Liver (tissue), 9 donors: ENCODE results near the gene AP5B1. TPM values are rescaled to one million over a fixed set of nuclear protein-coding genes. Genes with fewer than 3 reads are reported as not detected.

Experiments used
- DNase-seq: peaks from one replicate; pipeline ENCODE4 v3.0.0-alpha.2; 2017; ENCODE audit warnings: low spot score
- H3K27ac ChIP-seq, 2 donors: one replicate each; pipeline ENCODE4 v1.7.0; 2013; ENCODE audit warnings: inconsistent platforms in 2 of 2, low read length in 2 of 2, control low read depth in 1 of 2, low read depth in 1 of 2, mild to moderate bottlenecking in 1 of 2
- H3K27me3 ChIP-seq, 4 donors: one replicate each; pipeline versions ENCODE4 v1.6.1 to v1.7.0; 2013; ENCODE audit warnings: low read length in 3 of 4, inconsistent platforms in 1 of 4, mild to moderate bottlenecking in 1 of 4, moderate library complexity in 1 of 4; ENCODE audit not compliant: control insufficient read depth in 4 of 4, insufficient read depth in 4 of 4
- H3K36me3 ChIP-seq, 4 donors: one replicate each; pipeline versions ENCODE4 v1.6.1 to v1.7.0; 2013; ENCODE audit warnings: low read length in 3 of 4, mild to moderate bottlenecking in 3 of 4, low read depth in 1 of 4, moderate library complexity in 1 of 4; ENCODE audit not compliant: control insufficient read depth in 4 of 4, insufficient read depth in 3 of 4
- H3K4me1 ChIP-seq, 4 donors: one replicate each; pipeline versions ENCODE4 v1.6.1 to v1.7.0; 2013; ENCODE audit warnings: low read length in 3 of 4, mild to moderate bottlenecking in 3 of 4, moderate library complexity in 1 of 4; ENCODE audit not compliant: control insufficient read depth in 4 of 4, insufficient read depth in 4 of 4
- H3K4me3 ChIP-seq, 3 donors: one replicate each; pipeline versions ENCODE4 v1.6.1 to v1.7.0; 2013; ENCODE audit warnings: low read length in 3 of 3, control low read depth in 1 of 3, low read depth in 1 of 3, mild to moderate bottlenecking in 1 of 3
- H3K9ac ChIP-seq, 2 donors: one replicate each; pipeline ENCODE4 v1.7.0; 2013; ENCODE audit warnings: low read length in 2 of 2, mild to moderate bottlenecking in 2 of 2, moderate library complexity in 2 of 2, control low read depth in 1 of 2, low read depth in 1 of 2
- H3K9me3 ChIP-seq, 4 donors: one replicate each; pipeline versions ENCODE4 v1.6.1 to v1.7.0; 2013; ENCODE audit warnings: low read length in 3 of 4; ENCODE audit not compliant: control insufficient read depth in 4 of 4
- EGR1 ChIP-seq, 2 donors: IDR thresholded peaks; 2 replicates each; pipeline ENCODE4 v1.6.1; 2016 to 2018; ENCODE audit warnings: antibody characterized with exemption in 2 of 2, low read depth in 2 of 2
- FOXA1 ChIP-seq: IDR thresholded peaks from 2 replicates; pipeline ENCODE4 v1.6.1; 2016; ENCODE audit warnings: antibody characterized with exemption
- FOXA2 ChIP-seq: IDR thresholded peaks from 2 replicates; pipeline ENCODE4 v1.6.1; 2016; ENCODE audit warnings: antibody characterized with exemption
- GABPA ChIP-seq, 2 donors: IDR thresholded peaks in 1 of 2; conservative IDR thresholded peaks in 1 of 2; 2 replicates each; pipeline ENCODE4 v1.6.1; 2016; ENCODE audit warnings: antibody characterized with exemption in 2 of 2, mild to moderate bottlenecking in 1 of 2, moderate library complexity in 1 of 2
- HNF4A ChIP-seq, 2 donors: conservative IDR thresholded peaks; 2 replicates each; pipeline ENCODE4 v1.6.1; 2016; ENCODE audit warnings: antibody characterized with exemption in 2 of 2, mild to moderate bottlenecking in 2 of 2
- HNF4G ChIP-seq: IDR thresholded peaks from 2 replicates; pipeline ENCODE4 v1.6.1; 2016; ENCODE audit warnings: antibody characterized with exemption
- JUND ChIP-seq, 2 donors: IDR thresholded peaks; 2 replicates each; pipeline ENCODE4 v1.6.1; 2016; ENCODE audit warnings: antibody characterized with exemption in 2 of 2
- MAX ChIP-seq: IDR thresholded peaks from 2 replicates; pipeline ENCODE4 v1.6.1; 2016; ENCODE audit warnings: antibody characterized with exemption
- NR2F2 ChIP-seq: IDR thresholded peaks from 2 replicates; pipeline ENCODE4 v1.6.1; 2016; ENCODE audit warnings: antibody characterized with exemption
- RAD21 ChIP-seq, 2 donors: IDR thresholded peaks; 2 replicates each; pipeline ENCODE4 v1.6.1; 2016; ENCODE audit warnings: antibody characterized with exemption in 2 of 2, mild to moderate bottlenecking in 2 of 2
- RXRA ChIP-seq, 2 donors: IDR thresholded peaks; 2 replicates each; pipeline ENCODE4 v1.6.1; 2017 to 2018; ENCODE audit warnings: antibody characterized with exemption in 2 of 2, mild to moderate bottlenecking in 1 of 2
- SP1 ChIP-seq: IDR thresholded peaks from 2 replicates; pipeline ENCODE4 v1.6.1; 2018; ENCODE audit warnings: antibody characterized with exemption, mild to moderate bottlenecking
- TAF1 ChIP-seq: conservative IDR thresholded peaks from 2 replicates; pipeline ENCODE4 v1.6.1; 2016; ENCODE audit warnings: antibody characterized with exemption, mild to moderate bottlenecking
- YY1 ChIP-seq: IDR thresholded peaks from 2 replicates; pipeline ENCODE4 v1.6.1; 2016; ENCODE audit warnings: antibody characterized with exemption, mild to moderate bottlenecking
- WGBS: extraction: QIAGEN DNeasy Blood & Tissue Kit; methylation state at CpG from one replicate; pipeline ENCODE4 v1.1.7; 2013; 5-methylcytosine and 5-hydroxymethylcytosine counted together
- polyA plus RNA-seq, 2 donors: library from polyadenylated mRNA; stranded (reverse) in 1 of 2; unstranded in 1 of 2; fragments of 200-250 nt in 1 of 2; fragments of >200 nt in 1 of 2; fragmentation: Nextera tagmentation in 1 of 2; extraction: Ambion mirVana in 1 of 2; gene quantifications; one replicate each; pipeline versions ENCODE4 v1.2.1 to v1.2.3, GENCODE V29; 2013 to 2015
- total RNA-seq, 2 donors: library from RNA; depleted of rRNA; stranded (reverse); fragments of >200 nt; gene quantifications; one replicate each; pipeline ENCODE4 v1.2.3, GENCODE V29; 2014
- TF ChIP-seq, protein P1 (sequence below): IDR thresholded peaks from 2 replicates; pipeline ENCODE4 v1.6.1; 2016; ENCODE audit warnings: antibody characterized with exemption
- TF ChIP-seq, protein P2 (sequence below): IDR thresholded peaks from 2 replicates; pipeline ENCODE4 v1.6.1; 2016; ENCODE audit warnings: antibody characterized with exemption, mild to moderate bottlenecking
- donor health status: healthy.
- donor health status: healthy.
- donor health status: healthy.
- donor health status: healthy.
- donor health status: healthy.

Gene AP5B1
- total and polyA plus RNA-seq, 4 donors: 2.0 to 10.8 (median 5.0) TPM

DNA sequence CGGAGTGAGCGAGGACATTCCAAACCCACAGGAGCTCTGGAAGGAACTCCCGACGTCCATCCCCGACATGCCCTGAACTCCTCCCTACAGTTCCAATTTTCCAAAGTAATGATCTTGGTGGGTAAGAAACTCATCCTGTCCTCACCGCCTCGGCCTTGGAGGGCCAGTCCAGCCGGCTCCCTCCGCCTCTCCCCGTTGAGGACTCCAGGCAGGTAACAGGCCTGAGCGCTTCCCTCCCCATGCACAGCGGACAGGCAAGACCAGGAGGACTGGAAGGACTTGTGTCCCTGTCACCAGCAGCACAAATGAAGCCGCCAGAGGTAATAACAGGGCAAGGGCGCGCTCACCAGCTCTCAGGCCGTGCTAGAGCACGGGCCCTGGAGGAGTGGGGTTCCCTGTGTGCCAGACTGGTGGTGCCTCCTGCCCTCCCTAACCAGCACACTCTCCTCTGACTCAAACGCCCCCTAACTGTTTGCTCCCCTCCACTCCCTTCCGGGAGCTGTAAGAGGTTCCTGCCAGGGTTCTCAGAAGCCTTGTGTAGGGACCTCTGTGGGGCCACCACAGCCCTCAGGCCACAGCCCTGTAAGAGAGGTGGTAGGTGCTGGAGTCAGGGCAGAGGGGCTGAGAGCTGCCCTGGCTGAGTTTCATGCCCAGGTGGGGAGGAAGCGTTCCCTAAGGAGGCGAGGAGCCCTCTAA is 23.2 kb upstream of the AP5B1 start:
- peak; percentile 30 for DNase-seq
- TF ChIP-seq FOXA2: no peak
- TF ChIP-seq RXRA (IDR thresholded peaks at IDR 0.05): no peak
- Histone ChIP-seq H3K9me3 (no peaks in the 10 kb centered on the region), H3K4me3 (no peak overlapping the region), H3K4me1 (no peaks in the 10 kb centered on the region), H3K27ac (no peak overlapping the region), H3K27me3 (peaks cover 0 to 3% (median 0%) of the 10 kb centered on the region in 4 donors), H3K9ac (no peak overlapping the region), H3K36me3 (no peaks in the 10 kb centered on the region)
- WGBS: 60% methylated on average over 21 of the region's 21 CpGs

GRCh38 chr11:65802841-65803240 is 22.1 kb upstream of the AP5B1 start:
- Histone ChIP-seq H3K9ac (no peak overlapping the region), H3K9me3 (no peaks in the 10 kb centered on the region), H3K4me3 (no peak overlapping the region), H3K4me1 (no peaks in the 10 kb centered on the region), H3K36me3 (no peaks in the 10 kb centered on the region), H3K27me3 (peaks cover 0 to 3% (median 0%) of the 10 kb centered on the region in 4 donors), H3K27ac (no peak overlapping the region)
- 79% methylated on average over 9 of the region's 9 CpGs for WGBS
- no peak for TF ChIP-seq GABPA (IDR thresholded peaks at IDR 0.05 in 1 of 2, conservative IDR thresholded peaks at IDR 0.05 in 1 of 2)
- no peak for TF ChIP-seq JUND (IDR thresholded peaks at IDR 0.05)
- TF ChIP-seq TAF1: no peak
- TF ChIP-seq RAD21 (IDR thresholded peaks at IDR 0.05): no peak
- no peak for TF ChIP-seq FOXA2
- no peak for TF ChIP-seq RXRA (IDR thresholded peaks at IDR 0.05)
- no peak for TF ChIP-seq YY1
- TF ChIP-seq EGR1 (IDR thresholded peaks at IDR 0.05; ENCODE audit: low read depth in 2 of 2): no peak
- TF ChIP-seq, protein P1, sequence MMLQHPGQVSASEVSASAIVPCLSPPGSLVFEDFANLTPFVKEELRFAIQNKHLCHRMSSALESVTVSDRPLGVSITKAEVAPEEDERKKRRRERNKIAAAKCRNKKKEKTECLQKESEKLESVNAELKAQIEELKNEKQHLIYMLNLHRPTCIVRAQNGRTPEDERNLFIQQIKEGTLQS: no peak
- TF ChIP-seq, protein P2, sequence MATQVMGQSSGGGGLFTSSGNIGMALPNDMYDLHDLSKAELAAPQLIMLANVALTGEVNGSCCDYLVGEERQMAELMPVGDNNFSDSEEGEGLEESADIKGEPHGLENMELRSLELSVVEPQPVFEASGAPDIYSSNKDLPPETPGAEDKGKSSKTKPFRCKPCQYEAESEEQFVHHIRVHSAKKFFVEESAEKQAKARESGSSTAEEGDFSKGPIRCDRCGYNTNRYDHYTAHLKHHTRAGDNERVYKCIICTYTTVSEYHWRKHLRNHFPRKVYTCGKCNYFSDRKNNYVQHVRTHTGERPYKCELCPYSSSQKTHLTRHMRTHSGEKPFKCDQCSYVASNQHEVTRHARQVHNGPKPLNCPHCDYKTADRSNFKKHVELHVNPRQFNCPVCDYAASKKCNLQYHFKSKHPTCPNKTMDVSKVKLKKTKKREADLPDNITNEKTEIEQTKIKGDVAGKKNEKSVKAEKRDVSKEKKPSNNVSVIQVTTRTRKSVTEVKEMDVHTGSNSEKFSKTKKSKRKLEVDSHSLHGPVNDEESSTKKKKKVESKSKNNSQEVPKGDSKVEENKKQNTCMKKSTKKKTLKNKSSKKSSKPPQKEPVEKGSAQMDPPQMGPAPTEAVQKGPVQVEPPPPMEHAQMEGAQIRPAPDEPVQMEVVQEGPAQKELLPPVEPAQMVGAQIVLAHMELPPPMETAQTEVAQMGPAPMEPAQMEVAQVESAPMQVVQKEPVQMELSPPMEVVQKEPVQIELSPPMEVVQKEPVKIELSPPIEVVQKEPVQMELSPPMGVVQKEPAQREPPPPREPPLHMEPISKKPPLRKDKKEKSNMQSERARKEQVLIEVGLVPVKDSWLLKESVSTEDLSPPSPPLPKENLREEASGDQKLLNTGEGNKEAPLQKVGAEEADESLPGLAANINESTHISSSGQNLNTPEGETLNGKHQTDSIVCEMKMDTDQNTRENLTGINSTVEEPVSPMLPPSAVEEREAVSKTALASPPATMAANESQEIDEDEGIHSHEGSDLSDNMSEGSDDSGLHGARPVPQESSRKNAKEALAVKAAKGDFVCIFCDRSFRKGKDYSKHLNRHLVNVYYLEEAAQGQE: no peak
- TF ChIP-seq MAX: no peak
- DNase-seq: no peak

DNA sequence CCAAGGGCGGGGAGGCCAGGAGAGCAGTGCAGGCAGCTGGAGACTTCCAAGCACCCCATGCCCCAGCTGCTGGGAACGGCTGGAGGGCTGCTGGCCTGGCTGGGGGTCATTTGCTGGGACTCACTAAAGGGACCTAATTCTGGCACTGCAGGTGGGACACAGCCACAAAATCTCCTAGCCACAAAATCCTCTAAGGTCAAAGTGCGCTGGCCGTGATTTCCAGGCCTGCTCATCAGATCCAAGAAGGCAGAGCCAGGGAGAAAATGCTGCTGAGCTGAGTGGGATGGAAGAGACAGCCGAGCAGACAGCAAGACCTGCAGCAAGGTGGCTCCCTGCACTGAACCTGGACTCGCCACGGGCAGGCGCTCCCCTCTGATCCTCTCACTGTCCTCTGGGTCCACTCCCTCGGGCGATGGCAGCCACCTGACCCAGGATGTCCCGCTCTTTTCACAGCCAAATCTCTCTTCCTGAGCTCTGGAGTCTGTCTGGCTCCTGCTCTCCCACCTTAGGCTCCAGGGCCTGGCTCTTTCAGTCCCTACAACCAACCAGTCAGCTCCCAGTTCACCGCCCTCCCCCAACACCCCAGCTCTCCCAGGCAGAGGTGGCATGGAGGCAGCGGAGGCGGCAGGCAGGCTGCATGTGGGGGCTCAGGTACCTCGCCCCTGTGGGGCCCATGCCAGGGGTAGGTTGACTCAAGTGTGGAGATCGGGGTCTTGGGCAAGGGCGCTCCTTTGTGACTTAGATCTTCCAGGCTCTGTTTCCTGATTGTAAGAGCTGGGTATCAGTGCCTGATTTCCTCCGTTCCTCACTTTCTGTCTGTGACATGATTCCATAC is 20.6 kb upstream of the AP5B1 start:
- Histone ChIP-seq H3K36me3 (no peaks in the 10 kb centered on the region), H3K9ac (no peak overlapping the region), H3K4me3 (no peak overlapping the region), H3K27me3 (no peaks in the 10 kb centered on the region), H3K27ac (no peak overlapping the region), H3K4me1 (no peaks in the 10 kb centered on the region), H3K9me3 (no peaks in the 10 kb centered on the region)
- TF ChIP-seq HNF4A (conservative IDR thresholded peaks at IDR 0.05) (no peak), FOXA1 (no peak), GABPA (IDR thresholded peaks at IDR 0.05 in 1 of 2, conservative IDR thresholded peaks at IDR 0.05 in 1 of 2) (no peak), SP1 (no peak), MAX (no peak), FOXA2 (no peak), TAF1 (no peak), HNF4G (no peak), RXRA (IDR thresholded peaks at IDR 0.05) (no peak), JUND (IDR thresholded peaks at IDR 0.05) (no peak), RAD21 (IDR thresholded peaks at IDR 0.05) (no peak), EGR1 (IDR thresholded peaks at IDR 0.05; ENCODE audit: low read depth in 2 of 2) (no peak), NR2F2 (no peak), YY1 (no peak)
- TF ChIP-seq, protein P1: no peak
- WGBS: 80% methylated on average over 18 of the region's 18 CpGs
- DNase-seq: no peak
